Measurements from ENCODE around the gene ATXN7L1. TPM values are rescaled to one million over a fixed set of nuclear protein-coding genes. Genes with fewer than 3 reads are reported as not detected.

Gene ATXN7L1
- total RNA-seq, 1 experiment from 2014 or later, result 24.3 TPM

DNA sequence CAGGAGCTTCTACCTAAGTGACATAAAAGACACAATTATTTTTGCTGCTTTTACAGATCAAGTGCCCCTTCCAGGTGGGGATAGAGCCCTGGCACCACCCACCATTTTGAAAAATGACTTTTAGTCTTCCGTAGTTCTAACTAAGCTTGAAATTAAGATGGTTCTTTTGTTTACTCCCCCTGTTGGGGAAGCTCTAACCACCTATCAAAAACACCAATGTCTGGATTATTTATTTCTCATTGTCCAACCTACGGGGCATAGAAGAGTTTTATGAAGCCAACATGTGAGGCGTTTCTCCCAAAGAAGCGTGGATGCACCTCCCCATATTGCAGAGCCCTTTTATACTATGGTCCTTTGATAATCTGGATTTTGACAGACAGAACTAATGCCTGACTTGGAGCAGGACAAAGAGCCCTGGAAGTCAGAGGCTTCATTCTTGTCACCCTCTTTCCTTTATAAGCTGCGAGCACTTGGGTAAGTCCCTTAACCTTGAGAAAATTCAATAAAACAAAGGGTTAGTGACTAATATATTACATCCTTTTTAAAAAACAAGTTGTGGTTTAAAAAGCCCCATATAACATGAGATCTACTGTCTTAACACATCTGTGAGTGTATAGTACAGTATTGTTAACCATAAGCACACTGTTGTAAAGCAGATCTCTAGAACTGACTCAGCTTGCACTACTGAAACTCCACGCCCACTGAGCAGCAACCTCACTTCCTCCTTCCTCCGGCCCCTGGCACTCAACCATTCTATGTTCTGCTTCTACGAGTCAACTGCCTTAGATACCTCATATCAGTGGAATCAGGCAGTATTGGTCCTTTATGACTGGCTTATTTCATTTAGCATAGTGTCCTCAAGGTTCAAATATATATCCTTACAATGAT lies 67.5 kb downstream of the ATXN7L1 start:
- Histone ChIP-seq H2AK5ac (ENCODE audit: insufficient read length, low read length) (no peak overlapping the region), H2BK12ac (ENCODE audit: insufficient read length, low read depth, low read length) (no peak overlapping the region), H3K14ac (ENCODE audit: insufficient read depth, low read length) (no peak overlapping the region), H3K79me1 (ENCODE audit: insufficient read depth, low read depth, low read length, poor library complexity, severe bottlenecking) (no peaks in the 10 kb centered on the region), H4K5ac (ENCODE audit: insufficient read length, low read depth, low read length) (no peak overlapping the region), H3K27ac (ENCODE audit: insufficient read length, low read depth, low read length) (no peak overlapping the region), H3K4ac (ENCODE audit: low read depth, low read length) (no peak overlapping the region), H3K23me2 (ENCODE audit: insufficient read length, low read depth, low read length, poor library complexity, severe bottlenecking) (no peaks in the 10 kb centered on the region), H2BK120ac (ENCODE audit: low read depth, low read length, poor library complexity, severe bottlenecking) (no peak overlapping the region), H2BK20ac (ENCODE audit: low read depth, low read length, poor library complexity, severe bottlenecking) (no peak overlapping the region), H3K79me2 (ENCODE audit: insufficient read depth, low read length) (no peaks in the 10 kb centered on the region; the same call in 1 of the 2 replicates), H4K91ac (ENCODE audit: insufficient read length, low read depth, low read length) (no peak overlapping the region), H3K56ac (ENCODE audit: insufficient read length, low read depth, low read length) (no peak overlapping the region), H3K18ac (ENCODE audit: insufficient read length, low read depth, low read length) (no peak overlapping the region), H3T11ph (ENCODE audit: low read length) (no peak overlapping the region), H3K9ac (ENCODE audit: extremely low read depth, insufficient read length, low read length) (no peak overlapping the region), H4K20me1 (ENCODE audit: control insufficient read depth, insufficient read depth, insufficient read length) (no peaks in the 10 kb centered on the region), H3K9me3 (ENCODE audit: control insufficient read depth, low read depth, low read length) (no peaks in the 10 kb centered on the region), H2AFZ (ENCODE audit: low read length) (no peak overlapping the region), H2BK15ac (ENCODE audit: low read depth, low read length) (no peak overlapping the region), H3K23ac (ENCODE audit: insufficient read length, low read depth, low read length) (no peak overlapping the region), H3K4me1 (ENCODE audit: insufficient read depth, low read length) (peaks cover 3% of the 10 kb centered on the region; the same call in 1 of the 2 replicates), H4K8ac (replicated peaks; ENCODE audit: insufficient read length, low read depth, low read length) (no peak overlapping the region), H3K4me2 (ENCODE audit: insufficient read depth, insufficient read length, low read length) (no peak overlapping the region), H3K27me3 (ENCODE audit: insufficient read depth, low read length) (no peaks in the 10 kb centered on the region), H2BK5ac (ENCODE audit: insufficient read length, low read length) (no peak overlapping the region)
- peaks cover 16 to 20% of the 10 kb centered on the region in 2 experiments for H3K4me1 Mint-ChIP-seq
- no peak overlapping the region for H3K4me3 Mint-ChIP-seq
- no CpG with 5 or more reads among the region's 8 CpGs for WGBS (ENCODE audit: extremely low coverage, insufficient read length, low lambda C conversion rate)
- peaks cover 0 to 2% (median 0%) of the 10 kb centered on the region in 3 experiments; a peak in 3 of 7 replicates for H3K36me3 Mint-ChIP-seq (ENCODE audit: insufficient read depth in 1 of 3, low read depth in 3 of 3)
- H3K27ac Mint-ChIP-seq, result no peak overlapping the region
- no peaks in the 10 kb centered on the region; the same call in 1 of the 2 replicates for H3K27me3 Mint-ChIP-seq (ENCODE audit: low read depth)
- TF ChIP-seq CTCF (conservative IDR thresholded peaks at IDR 0.05), result no peak
- no peaks in the 10 kb centered on the region for H3K9me3 Mint-ChIP-seq
- DNase-seq, result no peak
